Stimulated activated CD8-positive, alpha-beta memory T cell treated with anti-CD3 and anti-CD28 coated beads, Interleukin-12 subunit alpha, Interleukin-12 subunit beta, amount 100 ng/mL, for 24 hours (primary cell): Measurements from ENCODE around the gene COX7A1.
"Not testable (repeated sequence)": the region's sequence is repeated elsewhere in the genome, so short reads cannot be mapped to it uniquely, and the experiment has no call there.

Experiments used
- DNase-seq: peaks from one replicate; pipeline ENCODE4 v3.0.0-alpha.2; 2020; ENCODE audit errors: extremely low read depth

COX7A1 gene

GRCh38 chr19:36152352-36153091 lies at the start of gene COX7A1:
TSS of gene COX7A1 (minus strand) at chr19:36152447. CDS start at chr19:36152407, 40 bp downstream.
- no peak for DNase-seq

GRCh38 chr19:36201684-36202083 lies 49.4 kb upstream of the COX7A1 start:
- DNase-seq = no peak

- DNase-seq = no peak
These were observed 45.9 kb upstream of the COX7A1 start for GRCh38 chr19:36198119-36198518.

GRCh38 chr19:36196249-36196648 lies 44.0 kb upstream of the COX7A1 start:
- no peak for DNase-seq

GRCh38 chr19:36186722-36187121 lies 34.5 kb upstream of the COX7A1 start:
- not testable (repeated sequence) for DNase-seq

GRCh38 chr19:36183245-36183628 lies 31.0 kb upstream of the COX7A1 start:
- no peak for DNase-seq

GRCh38 chr19:36182612-36183244 lies 30.5 kb upstream of the COX7A1 start:
- DNase-seq = no peak

- DNase-seq = not testable (repeated sequence)
These were observed 26.8 kb upstream of the COX7A1 start for GRCh38 chr19:36179077-36179476.

GRCh38 chr19:36173846-36174245 lies 21.6 kb upstream of the COX7A1 start:
- DNase-seq = not testable (repeated sequence)

- no peak for DNase-seq
These were observed 20.6 kb upstream of the COX7A1 start for GRCh38 chr19:36172852-36173251.

GRCh38 chr19:36169084-36169760 lies 17.0 kb upstream of the COX7A1 start:
- no peak for DNase-seq

GRCh38 chr19:36163813-36164212 lies 11.6 kb upstream of the COX7A1 start:
- DNase-seq = no peak

GRCh38 chr19:36160821-36161596 lies 8.8 kb upstream of the COX7A1 start:
- DNase-seq = no peak

GRCh38 chr19:36153126-36153525 lies 879 bp upstream of the COX7A1 start:
- DNase-seq = no peak

GRCh38 chr19:36152019-36152351 lies 262 bp downstream of the COX7A1 start:
- no peak for DNase-seq

- DNase-seq = no peak
These were observed 866 bp downstream of the COX7A1 start for GRCh38 chr19:36151144-36152018.

- DNase-seq = no peak
These were observed 1.7 kb downstream of the COX7A1 start for GRCh38 chr19:36150586-36150985.

- DNase-seq = no peak
These were observed 2.4 kb downstream of the COX7A1 start for GRCh38 chr19:36149673-36150406.

GRCh38 chr19:36144624-36145023 lies 7.6 kb downstream of the COX7A1 start:
- DNase-seq = no peak

GRCh38 chr19:36142496-36142895 lies 9.8 kb downstream of the COX7A1 start:
- no peak for DNase-seq

GRCh38 chr19:36142046-36142445 lies 10.2 kb downstream of the COX7A1 start:
- DNase-seq = no peak
